CD4-positive, alpha-beta T cell treated with Interleukin-2 at 100 ng/mL for 4 hours (primary cell): ENCODE data around the gene MRPL42.
"Not testable (repeated sequence)": the region's sequence is repeated elsewhere in the genome, so short reads cannot be mapped to it uniquely, and the experiment has no call there.

Experiments
- DNase-seq: peaks from one replicate; pipeline ENCODE4 v3.0.0-alpha.2; 2020; ENCODE audit warnings: low spot score

Gene MRPL42

DNA sequence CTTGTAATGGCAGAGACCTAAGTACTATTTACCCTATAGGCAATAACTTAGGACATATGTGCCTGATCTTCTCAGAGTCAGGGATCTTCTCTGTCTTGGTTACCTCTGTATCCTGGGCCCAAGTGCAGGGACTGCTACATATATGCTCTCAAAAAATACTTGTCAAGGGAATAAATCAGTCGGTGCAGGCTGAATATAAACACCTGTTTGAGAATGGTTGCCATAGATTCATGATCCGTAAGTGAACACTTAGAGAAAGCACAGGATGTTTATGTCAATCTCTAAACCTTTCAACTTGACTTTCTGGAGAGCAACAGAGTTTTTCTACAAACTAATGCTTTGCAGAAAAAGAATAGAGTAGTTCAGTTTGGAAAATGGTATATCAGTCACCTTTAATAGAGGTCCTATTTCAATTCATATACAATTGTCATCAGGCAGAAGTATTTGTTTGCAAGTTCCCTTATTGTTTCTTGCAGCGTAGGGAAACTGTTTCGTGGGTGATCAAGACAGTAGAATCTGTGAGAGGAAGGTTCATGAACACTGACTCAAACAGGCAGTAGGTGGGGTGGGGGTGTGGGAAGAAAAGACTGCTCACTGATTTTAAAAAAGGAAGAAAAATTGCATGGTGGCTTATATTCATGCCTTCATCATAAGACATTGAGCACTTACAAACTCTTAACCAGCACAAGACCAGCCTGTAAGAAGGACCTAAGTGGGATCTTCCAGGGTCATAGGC is 19.6 kb upstream of the MRPL42 start:
- DNase-seq: peak; percentile 24

DNA sequence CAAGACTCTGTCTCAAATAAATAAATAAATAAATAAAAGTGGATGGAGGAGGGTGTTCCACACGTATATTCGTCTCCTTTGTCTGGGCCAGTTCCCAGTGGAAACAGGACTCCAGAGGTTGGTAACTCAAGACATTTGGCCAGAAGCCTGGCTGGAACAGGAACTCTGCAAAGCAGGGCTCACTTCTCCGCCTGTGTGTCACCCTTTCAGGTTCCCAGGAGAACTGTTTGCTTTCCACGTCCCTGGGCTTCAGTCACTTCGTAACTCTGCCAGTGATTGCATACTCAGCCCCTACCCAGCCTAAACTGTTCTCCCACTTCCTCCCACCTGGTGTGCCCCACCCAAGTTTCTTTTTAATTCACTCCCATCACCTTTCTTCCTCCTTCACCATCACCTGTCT is 18.5 kb upstream of the MRPL42 start:
- DNase-seq: no peak

DNA sequence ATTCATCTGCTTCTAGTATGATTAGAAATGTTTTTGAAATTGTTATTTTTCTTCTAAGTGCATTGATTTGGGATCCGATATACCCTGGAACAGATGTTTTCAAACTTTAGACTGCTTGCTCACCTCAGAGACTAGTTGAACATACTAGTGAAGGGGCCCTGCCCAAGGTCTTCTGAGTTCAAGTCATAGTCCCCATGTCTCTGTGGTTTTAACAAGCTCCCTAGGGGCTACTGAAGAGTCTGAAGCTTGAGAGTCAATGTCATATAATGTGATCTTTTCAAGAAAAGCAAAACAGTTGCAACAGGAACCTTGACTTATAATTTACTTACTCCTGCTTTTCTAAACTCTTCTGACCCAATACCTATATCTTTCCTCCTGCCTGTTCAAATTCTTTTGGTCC is 18.0 kb upstream of the MRPL42 start:
- DNase-seq: no peak

DNA sequence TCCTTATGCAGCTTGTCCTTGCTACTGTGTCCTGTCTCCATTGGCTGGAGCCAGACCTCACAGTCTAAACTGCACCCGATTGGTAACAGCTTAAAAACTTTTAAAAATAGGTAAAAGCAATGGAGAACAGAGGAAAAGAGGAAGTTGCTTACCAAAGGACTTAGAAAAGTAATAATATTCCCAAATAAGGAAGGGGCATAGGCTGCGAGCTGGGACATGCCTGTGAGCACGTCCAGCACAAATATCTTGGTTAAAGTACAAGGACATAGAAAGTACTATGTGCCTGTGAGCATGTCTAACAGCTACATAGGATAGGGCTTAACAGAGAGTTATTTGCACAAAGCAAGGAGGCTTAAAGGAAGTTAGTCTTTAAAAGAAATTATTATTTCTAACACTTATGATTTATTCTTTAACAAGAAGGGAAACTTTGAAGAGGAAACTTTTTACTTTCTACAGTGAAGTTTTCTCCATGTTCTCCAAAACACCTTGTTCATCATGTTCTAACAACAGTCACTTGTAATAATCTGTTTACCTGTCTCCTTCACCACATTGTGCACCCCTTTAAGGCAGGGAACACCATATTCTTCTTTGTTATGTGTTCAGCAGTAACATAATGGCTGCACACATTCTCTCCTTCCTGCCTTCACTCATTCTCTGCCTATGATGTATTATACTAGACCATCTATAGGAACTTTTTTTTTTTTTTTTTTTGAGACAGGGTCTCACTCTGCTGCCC is 15.7 kb upstream of the MRPL42 start:
- no peak for DNase-seq

DNA sequence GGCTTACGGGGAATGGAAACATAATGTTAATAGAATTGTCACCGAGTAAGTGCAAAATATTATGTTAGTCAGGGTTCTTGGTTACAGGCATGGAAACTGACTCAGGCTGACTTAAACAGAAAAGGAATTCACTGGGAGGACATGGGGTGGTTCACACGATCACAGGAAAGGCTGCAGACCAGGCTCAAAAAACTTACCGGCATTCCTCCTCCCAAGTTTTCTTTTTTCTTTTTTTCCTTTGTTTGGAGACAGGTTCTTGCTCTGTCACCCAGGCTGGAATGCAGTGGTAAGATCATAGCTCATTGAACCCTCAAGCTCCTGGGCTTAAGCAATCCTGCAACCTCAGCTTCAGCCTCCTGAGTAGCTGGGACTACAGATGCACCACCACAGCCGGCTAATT is 13.7 kb upstream of the MRPL42 start:
- no peak for DNase-seq

- DNase-seq: no peak
These were observed 11.2 kb upstream of the MRPL42 start for GRCh38 chr12:93456077-93456476.

DNA sequence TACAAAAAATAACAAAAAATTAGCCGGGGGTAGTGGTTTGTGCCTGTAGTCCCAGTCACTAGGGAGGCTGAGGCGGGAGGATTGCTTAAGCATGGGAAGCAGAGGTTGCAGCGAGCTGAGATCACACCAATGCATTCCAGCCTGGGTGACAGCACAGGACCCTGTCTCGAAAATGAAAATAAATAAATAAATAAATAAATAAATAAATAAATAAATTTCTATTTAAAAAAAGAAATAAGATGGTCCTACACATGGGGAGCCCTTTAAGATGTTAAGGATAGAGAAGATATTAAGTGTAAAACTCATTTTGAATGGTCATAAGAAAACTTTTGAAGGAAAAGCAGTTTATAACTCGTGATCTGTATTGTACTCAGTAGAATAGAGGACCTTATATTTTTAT is 8.2 kb upstream of the MRPL42 start:
- no peak for DNase-seq

- no peak for DNase-seq
These were observed 7.3 kb upstream of the MRPL42 start for GRCh38 chr12:93460003-93460402.

- DNase-seq: no peak
These were observed 6.4 kb upstream of the MRPL42 start for GRCh38 chr12:93460902-93461301.

DNA sequence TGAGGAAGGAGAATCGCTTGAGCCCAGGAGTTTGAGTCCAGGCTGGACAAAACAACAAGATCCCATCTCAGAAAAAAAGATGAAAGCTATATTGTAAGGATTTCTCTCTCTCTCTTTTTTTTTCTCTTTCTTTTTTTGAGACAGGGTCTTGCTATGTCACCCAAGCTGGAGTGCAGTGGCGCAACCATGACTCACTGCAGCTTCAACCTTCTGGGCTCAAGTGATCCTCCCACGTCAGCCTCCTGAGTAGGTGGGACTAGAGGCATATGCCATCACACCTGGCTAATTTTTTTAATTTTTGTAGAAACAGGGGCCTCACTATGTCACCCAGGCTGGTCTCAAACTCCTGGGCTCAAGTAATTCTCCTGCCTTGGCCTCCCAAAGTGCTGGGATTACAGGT is 5.8 kb upstream of the MRPL42 start:
- no peak for DNase-seq

- DNase-seq: no peak
These were observed 1.5 kb upstream of the MRPL42 start for GRCh38 chr12:93465841-93466240.

DNA sequence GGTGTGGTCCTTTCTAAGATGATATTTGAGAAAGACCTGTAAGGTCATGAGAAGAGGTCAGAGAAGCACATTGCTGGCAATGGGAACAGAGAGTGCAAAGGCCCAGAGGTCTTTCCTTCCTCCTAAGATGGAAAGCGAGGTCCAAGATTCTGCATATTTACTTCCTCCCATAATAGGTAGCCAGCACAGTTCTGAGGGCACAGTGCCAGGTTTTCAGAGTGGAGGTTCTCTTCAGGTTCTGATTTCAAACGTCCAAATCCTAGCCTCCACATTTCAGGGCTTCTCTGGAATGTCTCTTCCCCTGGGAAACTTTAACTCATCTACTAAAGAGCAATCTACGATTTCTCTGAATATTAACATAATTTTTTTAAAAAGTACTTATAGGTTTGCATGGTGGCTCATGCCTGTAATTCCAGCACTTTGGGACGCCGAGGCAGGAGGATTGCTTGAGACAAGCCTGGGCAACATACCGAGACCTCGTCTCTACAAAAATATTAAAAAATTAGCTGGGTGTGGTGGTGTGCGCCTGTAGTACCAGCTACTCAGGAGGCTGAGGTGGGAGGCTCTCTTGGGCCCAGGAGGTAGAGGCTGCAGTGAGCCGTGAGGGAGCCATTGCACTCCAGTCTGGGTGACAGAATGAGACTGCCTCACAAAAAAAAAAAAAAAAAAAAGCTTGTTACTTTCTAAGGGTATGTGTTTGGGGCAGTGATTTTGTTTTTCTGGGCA is 526 bp upstream of the MRPL42 start:
- no peak for DNase-seq

- no peak for DNase-seq
These were observed 676 bp downstream of the MRPL42 start for GRCh38 chr12:93468008-93468371.

- DNase-seq: no peak
These were observed 2.1 kb downstream of the MRPL42 start for GRCh38 chr12:93469386-93469785.

GRCh38 chr12:93476555-93476954 is 9.2 kb downstream of the MRPL42 start:
- no peak for DNase-seq

DNA sequence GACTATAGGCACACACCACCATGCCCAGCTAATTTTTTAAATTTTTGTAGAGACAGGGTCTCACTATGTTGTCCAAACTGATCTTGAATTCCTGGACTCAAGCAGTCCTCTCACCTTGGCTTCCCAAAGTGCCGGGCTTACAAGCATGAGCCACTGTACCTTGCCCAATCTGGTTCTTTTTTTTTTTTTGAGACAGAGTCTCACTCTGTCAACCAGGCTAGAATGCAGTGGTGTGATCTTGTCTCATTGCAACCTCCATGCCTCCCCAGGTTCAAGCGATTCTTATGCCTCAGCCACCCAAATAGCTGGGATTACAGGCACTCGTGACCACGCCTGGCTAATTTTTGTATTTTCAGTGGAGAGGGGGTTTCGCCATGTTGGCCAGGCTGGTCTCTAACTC is 15.4 kb downstream of the MRPL42 start:
- DNase-seq: no peak

GRCh38 chr12:93483151-93483807 is 16.0 kb downstream of the MRPL42 start:
- no peak for DNase-seq

GRCh38 chr12:93484315-93484981 is 17.1 kb downstream of the MRPL42 start:
- DNase-seq: no peak

DNA sequence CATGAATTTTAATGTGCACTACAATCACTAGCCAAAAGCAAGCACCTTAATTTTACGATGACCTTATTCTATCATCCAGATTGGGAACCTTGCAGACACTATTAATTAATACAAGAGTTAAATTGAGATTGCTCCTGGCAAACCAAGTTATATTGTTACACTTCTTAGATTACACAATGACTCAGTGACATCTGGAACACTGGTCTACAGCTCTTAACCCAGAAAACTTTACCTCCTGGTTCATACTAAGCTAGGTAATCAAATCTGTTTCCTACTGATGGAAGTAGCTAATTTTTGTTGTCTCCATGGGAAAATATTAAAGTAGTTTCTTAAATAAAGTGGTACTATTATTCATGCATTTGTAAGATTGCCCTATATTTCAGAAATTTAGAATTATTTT is 25.5 kb downstream of the MRPL42 start:
- DNase-seq: not testable (repeated sequence)

- DNase-seq: no peak
These were observed 26.8 kb downstream of the MRPL42 start for GRCh38 chr12:93494096-93494495.

GRCh38 chr12:93497456-93497855 is 30.1 kb downstream of the MRPL42 start:
- no peak for DNase-seq

- not testable (repeated sequence) for DNase-seq
These were observed 31.5 kb downstream of the MRPL42 start for GRCh38 chr12:93498813-93499212.
